LoVo (cell line): Measurements from ENCODE around the gene EBF3.

Source experiments
- DNase-seq: peaks from one replicate; pipeline ENCODE4 v3.0.0-alpha.2; 2016; ENCODE audit warnings: low spot score

The EBF3 gene

GRCh38 chr10:129909531-129910256 is 54.4 kb downstream of the EBF3 start:
- no peak for DNase-seq

GRCh38 chr10:129909080-129909479 is 55.0 kb downstream of the EBF3 start:
- no peak for DNase-seq

GRCh38 chr10:129908406-129908805 is 55.7 kb downstream of the EBF3 start:
- DNase-seq, result no peak

- no peak for DNase-seq
Observed at GRCh38 chr10:129905553-129905952, 58.5 kb downstream of the EBF3 start.

GRCh38 chr10:129904323-129904722 is 59.8 kb downstream of the EBF3 start:
- DNase-seq, result no peak

- DNase-seq, result no peak
Observed at GRCh38 chr10:129901389-129902006, 62.6 kb downstream of the EBF3 start.

GRCh38 chr10:129900825-129901224 is 63.2 kb downstream of the EBF3 start:
- no peak for DNase-seq

- no peak for DNase-seq
Observed at GRCh38 chr10:129899276-129900130, 64.6 kb downstream of the EBF3 start.

GRCh38 chr10:129898706-129899268 is 65.3 kb downstream of the EBF3 start:
- no peak for DNase-seq

- no peak for DNase-seq
Observed at GRCh38 chr10:129897871-129898626, 66.0 kb downstream of the EBF3 start.

GRCh38 chr10:129896860-129897200 is 67.2 kb downstream of the EBF3 start:
- no peak for DNase-seq

GRCh38 chr10:129896136-129896859 is 67.8 kb downstream of the EBF3 start:
- DNase-seq, result no peak

GRCh38 chr10:129895811-129896135 is 68.3 kb downstream of the EBF3 start:
- no peak for DNase-seq

GRCh38 chr10:129894698-129895097 is 69.4 kb downstream of the EBF3 start:
- no peak for DNase-seq

- DNase-seq, result no peak
Observed at GRCh38 chr10:129893104-129894089, 70.7 kb downstream of the EBF3 start.

- no peak for DNase-seq
Observed at GRCh38 chr10:129892548-129893052, 71.5 kb downstream of the EBF3 start.

- no peak for DNase-seq
Observed at GRCh38 chr10:129891806-129892205, 72.3 kb downstream of the EBF3 start.

GRCh38 chr10:129890170-129890569 is 73.9 kb downstream of the EBF3 start:
- no peak for DNase-seq

GRCh38 chr10:129888784-129889616 is 75.1 kb downstream of the EBF3 start:
- peak; percentile 24 for DNase-seq
